Central memory CD4-positive, alpha-beta T cell (primary cell): ENCODE data around the gene ATXN7L1.

Source experiments
- DNase-seq: peaks from one replicate; pipeline ENCODE4 v3.0.0; 2022

ATXN7L1 gene

GRCh38 chr7:105639667-105640493, 236.5 kb downstream of the ATXN7L1 start:
- DNase-seq, result no peak

GRCh38 chr7:105638902-105639495, 237.4 kb downstream of the ATXN7L1 start:
- DNase-seq, result no peak

GRCh38 chr7:105638334-105638733, 238.1 kb downstream of the ATXN7L1 start:
- DNase-seq, result no peak

- DNase-seq, result no peak
These were observed 238.6 kb downstream of the ATXN7L1 start for GRCh38 chr7:105637755-105638154.

- DNase-seq, result no peak
These were observed 239.4 kb downstream of the ATXN7L1 start for GRCh38 chr7:105636982-105637381.

- DNase-seq, result no peak
These were observed 241.2 kb downstream of the ATXN7L1 start for GRCh38 chr7:105635197-105635596.

- DNase-seq, result no peak
These were observed 250.4 kb downstream of the ATXN7L1 start for GRCh38 chr7:105625986-105626385.

- DNase-seq, result no peak
These were observed 252.5 kb downstream of the ATXN7L1 start for GRCh38 chr7:105623906-105624305.

- DNase-seq, result no peak
These were observed 253.0 kb downstream of the ATXN7L1 start for GRCh38 chr7:105623378-105623777.

GRCh38 chr7:105622106-105622731, 254.2 kb downstream of the ATXN7L1 start:
- DNase-seq, result no peak

GRCh38 chr7:105621617-105622016, 254.8 kb downstream of the ATXN7L1 start:
- no peak for DNase-seq

GRCh38 chr7:105621176-105621575, 255.2 kb downstream of the ATXN7L1 start:
- no peak for DNase-seq

- no peak for DNase-seq
These were observed 256.8 kb downstream of the ATXN7L1 start for GRCh38 chr7:105619590-105619989.

- no peak for DNase-seq
These were observed 258.4 kb downstream of the ATXN7L1 start for GRCh38 chr7:105618016-105618296.

- DNase-seq, result no peak
These were observed 259.0 kb downstream of the ATXN7L1 start for GRCh38 chr7:105617280-105618015.

GRCh38 chr7:105614341-105614840, 262.0 kb downstream of the ATXN7L1 start:
- no peak for DNase-seq

GRCh38 chr7:105613611-105614330, 262.6 kb downstream of the ATXN7L1 start:
- no peak for DNase-seq

GRCh38 chr7:105612806-105613205, 263.6 kb downstream of the ATXN7L1 start:
- DNase-seq, result no peak

GRCh38 chr7:105611856-105612775, 264.3 kb downstream of the ATXN7L1 start:
- DNase-seq, result no peak

GRCh38 chr7:105610165-105610930, 266.1 kb downstream of the ATXN7L1 start:
- DNase-seq, result no peak
